ENCODE results near the gene DZANK1.
"Not testable (repeated sequence)": the region's sequence is repeated elsewhere in the genome, so short reads cannot be mapped to it uniquely, and the experiment has no call there.

The DZANK1 gene

DNA sequence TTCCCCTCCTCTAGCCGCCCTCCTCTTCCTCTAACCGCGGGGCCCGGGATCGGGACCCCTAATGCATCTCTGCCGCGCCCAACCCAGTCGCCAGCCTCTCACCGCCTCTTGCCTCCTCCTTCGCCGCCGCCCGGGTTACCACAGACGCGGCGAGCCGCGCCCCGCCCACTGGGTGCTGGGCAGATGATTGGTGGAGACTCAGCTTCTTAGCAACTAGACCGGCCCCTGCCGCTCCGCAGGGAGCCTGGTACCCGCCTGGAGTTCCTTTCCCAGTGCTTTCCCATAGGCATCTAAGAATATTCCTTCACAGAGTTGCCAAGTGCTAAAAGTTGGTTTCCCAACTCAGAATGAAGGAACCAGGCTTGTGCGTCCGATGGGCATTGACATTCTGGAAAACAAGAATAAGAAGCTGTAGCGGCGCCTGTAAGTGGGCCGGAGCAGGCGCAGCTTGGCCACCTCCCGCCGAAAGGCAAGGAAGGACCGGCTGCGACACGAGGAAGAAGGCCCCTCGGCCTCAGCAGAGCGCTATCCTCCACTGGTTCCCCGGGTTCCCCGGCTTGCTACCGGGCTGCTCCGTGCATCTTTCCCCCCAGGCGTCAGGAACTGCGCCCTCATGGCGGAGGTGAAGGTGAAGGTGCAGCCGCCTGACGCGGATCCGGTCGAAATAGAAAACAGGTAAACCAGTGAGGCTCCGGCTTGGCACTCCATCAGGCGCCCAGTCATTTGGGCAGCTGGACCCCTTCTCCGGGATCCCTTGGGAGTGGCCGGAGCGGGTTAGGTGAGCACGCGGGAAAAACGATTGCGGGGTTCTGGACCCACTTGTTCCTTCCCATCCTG is at the start of gene DZANK1, which contains the start of gene POLR3F:
Gene DZANK1, minus strand, starts transcription at position 137 of the 837 bp plus-strand sequence. CDS start 1,672 bp downstream, outside the sequence.
Gene POLR3F, plus strand, starts transcription at position 497 of the 837 bp plus-strand sequence. Its CDS starts 117 bp downstream, at position 614.
- peak; percentile 92 to 96 for DNase-seq

DNA sequence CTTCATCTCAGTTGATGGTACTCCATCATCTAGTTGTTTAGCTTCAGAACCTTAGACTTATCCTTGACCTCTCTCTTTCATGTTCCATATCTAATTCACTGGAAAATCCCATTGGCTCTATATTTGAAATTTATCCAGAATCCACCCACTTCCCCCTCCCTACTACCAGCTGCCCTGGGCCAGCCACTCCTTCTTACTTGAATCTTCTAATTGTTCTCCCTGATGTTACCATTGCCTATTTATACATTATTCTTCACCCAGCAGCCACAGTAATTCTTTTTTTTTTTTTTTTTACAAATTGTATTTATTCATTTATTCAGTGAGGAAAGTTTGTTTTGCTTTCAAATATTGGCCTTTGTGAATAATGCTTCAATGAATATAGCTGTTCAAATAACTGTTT is 49.1 kb upstream of the DZANK1 start:
- no peak for DNase-seq

DNA sequence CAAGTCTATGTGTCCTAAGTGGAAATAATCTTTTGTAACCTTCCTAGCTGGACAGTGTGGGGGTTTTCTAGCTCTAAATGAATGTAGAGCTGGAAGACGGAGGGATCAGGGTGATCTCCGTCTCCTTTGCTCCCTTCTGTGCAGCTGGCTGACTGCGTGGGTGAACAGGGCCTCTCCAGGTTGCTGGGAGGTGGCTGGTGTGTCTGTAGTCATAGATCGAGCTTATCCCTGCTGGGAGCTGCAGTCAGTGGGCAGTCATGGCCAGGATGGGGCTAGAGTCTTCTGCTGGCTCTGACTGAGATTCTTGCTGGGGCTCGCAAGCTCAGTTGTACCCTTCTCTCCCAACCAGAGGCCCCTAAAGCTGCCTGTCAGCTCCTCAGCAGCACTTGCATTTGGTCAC is 47.3 kb upstream of the DZANK1 start:
- no peak for DNase-seq

DNA sequence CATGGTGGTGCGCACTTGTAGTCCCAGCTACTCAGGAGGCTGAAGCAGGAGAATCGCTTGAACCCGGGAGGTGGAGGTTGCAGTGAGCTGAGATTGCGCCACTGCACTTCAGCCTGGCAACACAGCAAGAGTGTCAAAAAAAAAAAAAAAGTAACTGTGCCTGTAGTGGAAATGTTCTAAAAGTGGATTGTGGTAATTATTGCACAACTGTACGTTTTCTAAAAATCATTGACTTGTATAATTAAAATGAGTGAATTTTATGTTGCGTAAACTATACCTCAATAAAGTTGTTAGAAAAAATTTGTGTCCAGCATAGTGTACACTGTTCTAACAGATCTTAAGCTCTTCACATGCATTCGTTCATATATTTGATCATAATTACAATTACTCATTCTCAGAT is 46.4 kb upstream of the DZANK1 start:
- no peak for DNase-seq

DNA sequence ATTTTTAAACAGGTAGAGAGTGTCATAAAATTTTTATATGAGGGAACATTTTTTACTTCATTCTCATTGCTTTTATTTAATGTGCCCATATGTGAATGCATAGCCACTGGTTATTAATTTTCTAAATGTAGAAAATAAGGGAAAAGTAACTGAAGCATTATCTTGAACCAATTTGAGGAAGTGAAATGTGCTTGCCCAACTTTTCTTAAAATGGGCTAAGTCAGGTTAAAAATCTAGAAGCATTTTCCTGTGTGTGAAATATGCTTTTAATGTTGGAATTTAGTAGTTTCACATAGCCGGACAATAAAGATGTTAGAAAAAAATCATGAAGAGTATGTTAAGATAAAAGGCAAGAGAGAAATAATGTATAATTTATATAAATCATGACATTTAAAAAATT is 44.7 kb upstream of the DZANK1 start:
- peak; percentile 55 to 62 for DNase-seq

DNA sequence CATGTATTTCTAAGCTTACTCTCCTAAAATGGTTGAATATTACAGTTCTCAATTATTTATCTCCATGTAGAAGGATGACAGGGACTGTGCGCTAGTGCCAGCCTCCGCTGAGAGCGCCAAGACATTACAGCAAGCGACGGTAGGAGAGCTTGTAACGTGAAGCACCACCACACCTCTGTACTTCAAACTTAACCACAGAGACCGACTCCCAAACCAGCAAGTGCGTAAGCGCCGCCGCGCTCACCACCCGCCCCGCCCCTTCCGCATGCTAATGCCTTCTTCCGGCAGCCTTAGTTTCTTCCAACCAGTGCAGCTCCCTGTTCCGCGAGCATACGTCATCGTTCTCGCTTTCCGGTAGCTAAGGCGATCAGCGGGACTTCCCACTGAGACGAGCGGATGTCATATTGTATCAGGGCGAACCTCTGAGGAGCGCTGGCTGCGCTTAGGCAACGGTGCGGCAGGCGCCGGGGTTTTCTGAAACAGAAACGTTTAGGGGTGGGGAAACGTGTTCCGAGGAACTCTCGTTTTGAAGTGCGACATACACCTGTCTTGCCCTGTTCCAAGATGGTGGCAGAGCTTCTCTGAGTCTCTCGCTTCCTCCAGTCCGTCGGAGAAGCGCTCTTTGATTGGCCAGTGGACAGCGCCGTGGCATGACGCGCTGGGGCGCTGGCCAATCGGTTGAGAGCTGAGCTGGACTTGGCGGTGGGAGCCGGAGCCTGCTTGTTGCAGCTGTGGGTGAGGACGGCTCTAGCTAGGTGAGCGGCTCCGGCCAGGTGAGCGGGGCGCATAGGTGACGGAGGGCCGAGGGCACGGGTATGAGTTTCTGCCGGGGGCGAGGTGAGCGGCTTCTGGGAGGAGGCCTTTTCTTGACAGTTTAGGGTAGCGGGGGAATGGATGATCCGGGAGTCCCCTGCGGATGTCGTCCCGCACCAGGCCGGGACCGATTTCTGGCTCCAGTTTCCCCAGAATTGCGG is 40.7 kb upstream of the DZANK1 start, which contains the start of gene SEC23B:
Gene SEC23B, plus strand, starts transcription at position 723 of the 974 bp plus-strand sequence. CDS start 2,896 bp downstream, outside the sequence.
- DNase-seq, result peak; percentile 93 to 96

DNA sequence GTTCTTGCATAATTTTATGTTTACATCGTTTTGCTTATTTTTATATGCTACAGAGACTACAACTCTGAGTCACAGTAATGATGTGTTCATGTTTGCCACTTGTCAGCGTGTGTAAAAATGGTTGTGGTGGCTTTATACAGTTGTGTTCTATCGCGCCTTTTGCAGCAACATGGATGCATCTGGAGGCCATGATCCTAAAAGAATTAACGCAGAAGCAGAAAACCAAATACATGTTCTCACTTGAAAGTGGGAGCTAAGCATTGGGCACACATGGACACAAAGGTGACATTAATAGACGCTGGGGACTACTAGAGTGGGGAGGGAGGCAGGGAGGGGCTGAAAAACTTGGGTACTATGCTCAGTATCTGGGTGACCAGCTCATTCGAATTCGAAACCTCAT is 39.9 kb upstream of the DZANK1 start:
- no peak for DNase-seq

DNA sequence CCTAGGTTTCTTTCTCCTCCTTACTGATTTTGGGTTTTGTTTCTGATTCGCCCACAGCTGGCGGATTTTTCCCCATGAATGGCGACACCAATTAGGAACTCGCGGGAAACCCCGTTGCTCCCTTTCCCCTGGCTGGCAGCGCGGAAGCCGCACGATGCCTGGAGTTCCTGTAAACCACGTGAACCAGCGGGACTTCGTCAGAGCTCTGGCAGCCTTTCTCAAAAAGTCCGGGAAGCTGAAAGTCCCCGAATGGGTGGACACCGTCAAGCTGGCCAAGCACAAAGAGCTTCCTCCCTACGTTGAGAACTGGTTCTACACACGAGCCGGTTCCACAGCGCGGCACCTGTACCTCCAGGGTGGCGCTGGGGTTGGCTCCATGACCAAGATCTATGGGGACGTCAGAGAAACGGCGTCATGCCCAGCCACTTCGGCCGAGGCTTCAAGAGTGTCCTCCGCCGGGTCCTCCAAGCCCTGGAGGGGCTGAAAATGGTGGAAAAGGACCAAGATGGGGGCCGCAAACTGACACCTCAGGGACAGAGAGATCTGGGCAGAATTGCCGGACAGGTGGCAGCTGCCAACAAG is 37.7 kb upstream of the DZANK1 start:
- peak; percentile 32 to 64 for DNase-seq

DNA sequence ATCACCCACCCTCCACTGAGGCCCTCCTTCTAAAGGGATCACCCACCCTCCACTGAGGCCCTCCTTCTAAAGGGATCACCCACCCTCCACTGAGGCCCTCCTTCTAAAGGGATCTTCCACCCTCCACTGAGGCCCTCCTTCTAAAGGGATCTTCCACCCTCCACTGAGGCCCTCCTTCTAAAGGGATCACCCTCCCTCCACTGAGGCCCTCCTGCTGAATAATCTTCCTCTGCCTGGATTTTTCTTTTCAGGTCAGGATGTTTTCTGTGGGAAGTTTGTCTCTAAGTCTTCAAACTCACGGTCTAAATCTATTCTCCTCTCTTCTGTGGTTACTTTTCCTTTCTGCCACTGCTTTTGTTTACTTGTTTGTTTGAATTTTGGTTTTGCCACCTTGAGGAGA is 34.8 kb upstream of the DZANK1 start:
- not testable (repeated sequence) for DNase-seq

DNA sequence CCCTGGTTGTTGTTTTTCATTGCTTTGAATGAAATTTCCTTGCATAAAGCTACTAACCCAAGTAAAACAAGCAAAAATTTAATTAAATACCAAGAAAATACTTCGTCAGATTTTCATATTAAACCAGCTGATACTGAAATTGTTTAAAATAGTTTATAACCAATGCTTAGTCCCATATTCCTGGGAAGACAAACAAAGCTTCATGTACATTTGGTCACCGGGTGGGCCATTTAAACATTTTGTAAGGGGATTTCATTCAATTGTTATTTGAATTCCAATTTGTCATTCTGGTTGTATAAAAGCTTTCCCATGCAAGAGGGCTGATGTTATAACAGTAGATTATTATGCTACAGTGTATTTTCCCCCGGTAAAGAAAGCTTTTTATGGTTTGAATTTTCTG is 30.8 kb upstream of the DZANK1 start:
- no peak for DNase-seq

DNA sequence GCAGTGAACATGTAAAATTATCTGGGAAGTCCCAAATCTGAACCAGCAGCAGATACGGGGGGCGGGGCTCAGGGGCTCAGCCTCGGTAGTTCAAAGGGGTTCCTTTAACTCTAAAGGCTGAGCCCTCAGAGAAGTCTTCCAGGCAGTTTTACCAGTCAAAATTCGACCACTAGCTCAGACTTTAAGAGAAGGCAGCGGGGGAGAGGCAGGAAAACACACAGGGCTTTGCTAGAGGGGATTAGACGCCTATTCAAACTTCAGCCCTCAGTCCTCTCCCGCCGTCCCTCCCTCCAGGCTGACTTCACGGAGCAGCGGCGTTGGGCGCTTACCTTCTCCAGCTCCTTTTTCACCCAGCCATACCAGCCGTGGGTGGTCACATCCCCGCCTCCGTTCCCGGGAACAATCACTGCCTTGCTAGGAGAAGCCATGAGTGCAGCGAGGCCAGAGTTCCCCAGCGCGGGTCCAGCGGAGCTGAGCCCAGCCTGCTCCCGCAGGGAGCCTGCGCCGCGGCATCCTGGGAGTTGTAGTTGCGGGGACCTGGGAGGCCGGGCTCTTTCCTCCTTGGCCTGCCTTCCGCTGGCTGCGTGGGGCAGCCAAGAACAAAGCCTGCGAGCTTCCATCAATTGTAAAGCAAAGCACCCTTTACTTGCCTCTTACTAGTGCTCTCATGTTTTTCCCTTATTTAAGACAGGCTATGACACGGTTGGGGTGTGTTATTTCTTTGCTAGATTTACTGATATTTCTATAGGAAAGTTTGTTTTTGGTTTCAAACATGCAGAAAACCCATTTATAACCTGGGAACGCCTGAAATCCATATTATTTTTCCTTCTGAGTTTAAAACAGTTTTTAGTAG is 30.1 kb upstream of the DZANK1 start, which contains the start of gene RBBP9:
Gene RBBP9, minus strand, starts transcription at position 486 of the 853 bp plus-strand sequence. Its CDS starts 58 bp downstream, at position 428.
- peak; percentile 77 to 85 for DNase-seq

DNA sequence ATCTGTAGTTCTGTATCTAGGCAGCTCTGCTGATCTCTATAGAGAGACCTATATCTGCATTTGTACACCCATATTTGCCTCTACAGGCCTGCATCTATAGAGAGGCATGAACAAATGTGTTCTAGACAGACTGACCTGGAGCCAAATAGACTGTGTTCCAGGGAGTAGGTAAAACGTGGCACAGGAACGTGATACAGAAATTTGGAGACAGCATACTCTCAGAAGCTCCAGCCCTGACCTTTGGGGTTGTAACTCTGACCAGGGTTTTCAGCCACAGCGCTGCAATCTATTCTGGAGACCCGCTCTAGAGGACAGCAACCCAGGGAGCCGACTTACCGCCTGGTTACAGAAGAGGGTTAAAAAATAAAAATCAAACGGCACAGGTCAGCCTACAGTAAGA is 29.2 kb upstream of the DZANK1 start:
- no peak for DNase-seq

DNA sequence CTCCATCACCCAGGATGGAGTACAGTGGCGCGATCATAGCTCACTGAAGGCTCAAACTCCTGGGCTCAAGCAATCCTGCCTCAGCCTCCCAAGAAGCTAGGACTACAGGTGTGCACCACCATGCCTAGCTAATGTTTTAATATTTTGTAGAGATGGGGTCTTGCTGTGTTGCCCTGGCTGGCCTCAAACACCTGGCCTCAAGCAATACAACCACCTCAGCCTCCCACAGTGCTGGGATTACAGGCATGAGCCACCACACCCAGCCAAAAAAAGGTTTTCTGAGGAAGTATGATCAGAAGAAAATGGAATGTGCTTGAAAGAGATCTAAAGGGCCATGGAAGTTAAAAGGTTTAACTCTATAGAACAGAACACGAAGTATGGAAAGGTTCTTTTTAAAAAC is 21.5 kb upstream of the DZANK1 start:
- DNase-seq, result no peak

DNA sequence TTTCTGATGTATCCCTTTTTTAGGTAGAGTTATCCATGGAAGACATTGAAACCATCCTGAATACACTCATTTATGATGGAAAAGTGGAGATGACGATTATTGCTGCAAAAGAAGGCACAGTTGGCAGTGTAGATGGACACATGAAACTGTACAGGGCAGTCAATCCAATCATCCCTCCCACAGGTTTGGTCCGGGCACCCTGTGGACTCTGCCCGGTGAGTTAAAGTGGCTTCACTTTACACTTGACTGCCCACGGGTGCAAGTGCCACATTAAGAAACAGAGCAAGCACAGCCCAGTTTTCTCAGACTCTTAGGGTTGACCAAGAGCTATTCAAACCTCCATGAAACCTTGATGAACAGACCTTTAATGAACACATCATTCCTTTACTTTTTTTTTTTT is 14.8 kb upstream of the DZANK1 start:
- DNase-seq, result no peak

DNA sequence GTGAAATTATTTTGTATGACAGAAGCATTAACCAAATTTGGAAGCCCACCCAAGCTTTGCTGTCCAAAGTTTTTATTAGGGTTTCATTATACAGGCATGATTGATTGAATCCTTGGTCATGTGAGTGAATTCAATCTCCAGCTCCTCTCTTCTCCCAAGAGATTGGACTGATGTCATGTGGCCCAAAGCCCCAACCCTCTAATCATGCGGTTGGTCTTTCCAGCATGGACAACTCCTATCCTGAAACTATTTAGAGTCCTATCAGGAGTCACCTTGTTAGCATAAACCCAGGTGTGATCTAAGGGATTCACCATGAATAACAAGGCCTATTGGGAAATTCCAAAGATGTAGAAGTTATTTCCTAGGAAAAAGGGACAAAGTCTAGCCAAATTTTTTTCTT is 11.0 kb upstream of the DZANK1 start:
- no peak for DNase-seq

DNA sequence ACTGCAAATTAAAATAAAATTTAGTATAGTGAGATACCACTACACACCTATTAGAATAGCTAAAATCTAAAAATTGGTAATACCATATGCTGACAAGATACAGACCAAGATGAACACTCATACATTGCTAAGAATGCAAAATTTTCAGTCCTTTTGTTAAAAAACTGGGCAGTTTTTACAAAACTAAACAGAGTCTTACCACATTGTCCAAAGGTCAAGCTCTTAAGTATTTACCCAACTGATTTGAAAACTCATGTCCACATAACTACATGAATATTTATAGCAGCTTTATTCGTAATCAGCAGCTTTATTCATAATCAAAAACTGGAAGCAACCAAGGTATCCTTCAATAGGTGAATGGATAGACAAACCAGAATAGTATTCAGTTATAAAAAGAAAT is 10.4 kb upstream of the DZANK1 start:
- DNase-seq, result no peak

DNA sequence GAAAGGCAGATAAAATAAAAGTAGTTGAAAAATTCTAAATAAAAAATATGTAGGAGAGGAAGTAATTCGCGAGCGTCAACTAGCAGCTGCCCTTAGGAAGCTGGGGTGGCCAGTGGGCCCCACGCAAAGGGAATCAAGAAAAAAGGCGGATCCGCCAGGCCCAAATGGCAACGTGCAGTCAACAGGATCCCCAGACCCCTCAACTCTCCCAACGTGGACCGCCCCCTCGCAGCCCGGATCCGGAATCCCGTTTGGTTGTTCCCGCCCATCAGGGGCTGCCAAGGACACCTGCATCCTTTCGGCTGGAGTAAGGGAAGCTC is 296 bp downstream of the DZANK1 start:
- DNase-seq, result peak in 1 of 2 donors; percentile 0

DNA sequence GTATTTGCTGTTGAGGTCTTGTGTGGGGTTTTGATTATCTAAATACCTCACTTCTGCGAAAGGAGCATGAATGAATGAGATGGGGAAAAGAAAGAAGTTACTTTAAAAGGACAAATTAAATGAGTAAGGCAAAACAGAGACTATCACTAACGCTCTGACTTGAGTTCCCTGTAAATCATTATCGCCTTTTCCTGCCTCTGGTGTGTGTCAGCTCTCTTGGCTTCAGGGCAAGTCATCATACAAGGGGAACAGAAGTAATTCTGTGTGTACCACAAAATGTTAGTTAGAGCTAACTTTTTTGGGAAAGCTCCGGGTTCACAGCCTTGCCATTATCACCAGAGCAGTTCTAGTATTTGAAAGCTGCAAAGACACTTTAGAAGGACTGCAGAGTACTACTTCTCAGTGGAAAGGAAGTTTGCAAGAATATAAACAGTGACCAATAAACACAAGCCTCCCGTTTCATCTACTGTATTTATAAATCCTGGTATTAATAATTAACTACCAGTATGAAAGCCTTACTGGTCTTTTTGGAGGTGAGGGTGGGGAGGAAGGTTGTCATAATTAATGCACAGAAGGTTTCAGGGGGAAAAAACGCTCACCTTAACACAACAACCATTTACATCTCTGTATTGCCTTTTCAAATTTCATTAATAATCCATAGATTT is 1.2 kb downstream of the DZANK1 start:
- no peak for DNase-seq

DNA sequence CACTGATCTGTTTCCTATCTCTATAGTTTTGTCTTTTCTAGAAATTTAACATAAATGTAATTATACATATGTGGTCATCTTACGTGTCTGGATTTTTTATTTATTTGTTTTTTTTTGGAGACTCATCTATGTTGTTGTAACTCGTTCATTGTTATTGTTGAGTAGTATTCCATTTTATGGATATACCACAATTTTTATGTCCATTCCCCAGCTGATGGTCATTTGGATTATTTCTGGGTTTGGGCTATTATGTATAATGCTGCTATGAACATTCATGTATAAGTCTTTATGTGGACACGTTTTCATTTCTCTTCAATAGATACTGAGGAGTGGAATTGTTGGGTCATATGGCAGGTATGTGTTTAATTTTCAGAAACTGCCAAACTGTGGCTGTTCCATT is 10.2 kb downstream of the DZANK1 start:
- no peak for DNase-seq

DNA sequence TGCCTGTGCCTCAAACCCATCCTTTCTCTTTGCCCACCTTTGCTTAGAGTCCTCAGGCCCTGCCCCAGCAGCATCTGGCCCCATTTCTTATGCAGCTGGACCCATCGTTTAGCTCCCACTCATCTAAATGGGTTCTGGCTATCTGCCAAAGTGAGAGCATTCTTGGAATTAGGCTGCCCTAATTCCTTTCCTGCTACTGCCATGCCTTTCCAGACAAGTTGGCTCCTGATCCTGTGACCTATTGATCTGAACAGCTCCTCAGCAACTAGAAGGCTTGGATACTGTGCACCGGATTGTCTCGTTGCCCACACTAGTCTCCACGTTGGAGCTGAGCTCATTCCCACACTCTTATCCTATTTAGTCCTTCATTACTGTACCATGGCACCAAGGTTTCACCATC is 22.9 kb downstream of the DZANK1 start:
- no peak for DNase-seq

DNA sequence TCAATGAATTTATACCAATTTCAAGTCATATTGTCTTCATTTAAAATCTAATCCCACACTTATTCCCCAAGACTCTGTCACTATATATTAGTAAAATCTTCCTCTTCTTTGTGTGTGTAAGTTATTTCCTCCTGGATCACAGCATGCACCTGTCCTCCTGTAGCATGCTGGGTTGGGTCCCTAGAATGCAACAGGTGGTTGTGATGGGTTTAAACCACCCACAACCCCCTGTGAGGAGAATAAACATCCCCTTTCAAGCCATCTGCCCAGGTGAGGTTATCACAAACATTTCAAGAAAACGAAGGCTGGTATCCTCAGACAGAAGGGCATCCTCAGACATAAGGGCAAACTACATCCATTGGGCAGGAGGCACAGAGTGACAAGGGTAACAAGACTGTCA is 26.4 kb downstream of the DZANK1 start:
- no peak for DNase-seq

Data from inflammatory macrophage treated with lipopolysaccharide for 1 hour (primary cell).